NCI-H82 (cell line): Measurements from ENCODE around the gene SLC12A7.
"Not testable (repeated sequence)": the region's sequence is repeated elsewhere in the genome, so short reads cannot be mapped to it uniquely, and the experiment has no call there.

ENCODE experiments used
- DNase-seq: peaks from one replicate; lab custom pipeline; 2025; lab: John Stamatoyannopoulos, UW

Gene SLC12A7

DNA sequence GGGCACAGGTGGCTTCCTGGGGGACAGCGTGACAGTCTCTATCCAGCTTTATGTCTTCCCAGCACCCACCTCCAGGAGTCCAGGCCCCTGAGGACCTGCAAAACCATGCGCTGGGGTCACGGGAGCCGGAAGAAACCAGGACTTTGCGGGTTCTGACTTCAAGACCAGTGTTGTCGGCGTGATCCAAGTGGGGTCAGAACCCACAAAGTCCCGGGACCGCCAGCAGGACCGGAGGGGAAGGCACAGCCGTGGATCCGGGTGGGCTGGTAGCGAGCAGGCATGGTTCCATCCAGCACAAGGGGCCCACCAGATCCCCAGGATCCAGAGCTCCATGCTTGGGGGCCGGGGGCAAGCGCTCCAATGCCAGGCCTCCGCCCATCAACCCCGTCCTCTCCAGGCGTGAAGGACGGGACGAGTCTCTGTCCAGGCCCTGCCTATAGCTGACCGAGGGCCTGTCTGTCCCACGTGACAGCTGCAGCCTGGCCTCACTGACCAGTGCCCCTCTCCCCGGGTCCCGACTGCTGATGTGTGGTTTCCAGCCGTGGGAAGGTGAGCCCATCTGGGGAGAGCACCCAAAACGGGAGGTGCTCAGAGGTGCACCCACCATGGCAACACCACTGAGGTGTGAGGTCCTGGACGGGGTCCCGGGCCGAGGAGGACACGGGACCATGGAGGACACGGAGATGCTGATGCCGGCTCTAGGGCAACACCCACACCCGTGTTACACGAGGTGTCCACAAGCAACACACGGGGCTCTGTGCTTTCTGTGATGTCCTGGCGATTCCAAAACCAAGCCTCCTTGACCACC, 48.9 kb downstream of the SLC12A7 start:
- DNase-seq, result no peak

DNA sequence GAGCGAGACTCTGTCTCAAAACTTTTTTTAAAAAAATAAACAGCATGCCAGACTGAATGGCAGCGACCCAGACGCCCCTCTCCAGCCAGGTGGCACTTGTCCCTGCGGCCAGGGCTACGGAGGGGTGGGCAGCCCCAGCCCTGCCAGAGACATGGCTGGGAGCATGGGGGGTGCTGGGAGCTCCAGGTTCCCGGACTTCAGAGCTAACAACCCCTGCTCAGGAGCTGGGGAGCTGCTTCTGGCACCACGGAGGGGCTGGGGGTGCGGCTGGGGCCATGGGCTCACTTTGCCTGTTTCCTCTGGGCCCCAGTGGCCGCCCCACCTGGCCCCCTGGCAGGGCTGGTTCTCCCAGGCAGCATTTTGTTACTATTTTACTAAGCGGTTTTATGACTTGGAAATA, 49.9 kb downstream of the SLC12A7 start:
- no peak for DNase-seq

DNA sequence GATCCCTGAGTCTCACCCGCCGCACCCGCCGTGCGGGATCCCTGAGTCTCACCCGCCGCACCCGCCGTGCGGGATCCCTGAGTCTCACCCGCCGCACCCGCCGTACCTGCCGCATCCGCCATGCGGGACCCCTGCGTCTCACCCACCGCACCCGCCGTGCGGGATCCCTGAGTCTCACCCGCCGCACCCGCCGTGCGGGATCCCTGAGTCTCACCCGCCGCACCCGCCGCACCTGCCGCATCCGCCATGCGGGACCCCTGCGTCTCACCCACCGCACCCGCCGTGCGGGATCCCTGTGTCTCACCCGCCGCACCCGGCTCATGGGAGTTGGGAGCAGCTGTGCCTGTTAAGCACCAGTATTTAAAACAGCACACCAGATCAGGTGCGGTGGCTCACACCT, 50.6 kb downstream of the SLC12A7 start:
- not testable (repeated sequence) for DNase-seq

DNA sequence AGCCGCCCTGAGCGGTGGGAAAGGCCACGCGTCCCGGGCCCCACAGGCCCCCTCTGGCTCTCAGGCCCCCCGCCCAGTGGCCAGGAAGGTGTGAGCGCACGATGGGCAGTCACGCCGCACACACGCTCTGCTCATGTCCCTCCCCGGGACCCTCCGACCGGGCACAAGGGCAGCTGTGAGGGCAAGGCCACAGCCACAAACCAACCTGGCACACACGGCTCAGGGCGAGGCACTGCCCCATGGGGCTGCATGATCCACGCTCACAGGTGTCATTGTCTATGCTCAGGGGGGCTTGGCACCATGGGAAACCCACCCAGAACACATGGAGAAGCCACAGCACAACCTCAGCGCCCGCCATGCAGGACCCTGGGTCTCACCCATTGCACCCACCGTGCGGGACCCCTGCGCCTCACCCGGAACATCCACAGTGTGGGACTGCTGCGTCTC, 51.3 kb downstream of the SLC12A7 start:
- no peak for DNase-seq

DNA sequence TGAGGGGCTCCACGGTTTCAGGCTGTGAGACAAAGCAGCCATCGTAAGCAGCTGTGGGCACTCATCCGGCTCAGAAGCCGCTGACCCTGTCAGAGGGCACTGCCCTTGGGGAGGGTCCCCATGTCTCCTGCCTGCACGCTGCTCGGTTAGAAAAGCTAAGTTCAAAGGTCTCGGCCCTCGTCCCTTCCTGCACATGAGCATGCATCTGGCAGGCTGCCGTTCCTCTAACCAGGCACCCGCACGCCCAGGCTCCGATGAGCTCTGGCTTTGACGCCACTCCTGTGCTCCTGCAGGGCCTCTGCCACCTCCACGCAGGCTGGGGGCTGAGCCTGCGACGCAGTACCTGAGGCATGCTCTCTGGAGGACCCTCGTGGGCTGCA, 52.0 kb downstream of the SLC12A7 start:
- DNase-seq, result no peak

DNA sequence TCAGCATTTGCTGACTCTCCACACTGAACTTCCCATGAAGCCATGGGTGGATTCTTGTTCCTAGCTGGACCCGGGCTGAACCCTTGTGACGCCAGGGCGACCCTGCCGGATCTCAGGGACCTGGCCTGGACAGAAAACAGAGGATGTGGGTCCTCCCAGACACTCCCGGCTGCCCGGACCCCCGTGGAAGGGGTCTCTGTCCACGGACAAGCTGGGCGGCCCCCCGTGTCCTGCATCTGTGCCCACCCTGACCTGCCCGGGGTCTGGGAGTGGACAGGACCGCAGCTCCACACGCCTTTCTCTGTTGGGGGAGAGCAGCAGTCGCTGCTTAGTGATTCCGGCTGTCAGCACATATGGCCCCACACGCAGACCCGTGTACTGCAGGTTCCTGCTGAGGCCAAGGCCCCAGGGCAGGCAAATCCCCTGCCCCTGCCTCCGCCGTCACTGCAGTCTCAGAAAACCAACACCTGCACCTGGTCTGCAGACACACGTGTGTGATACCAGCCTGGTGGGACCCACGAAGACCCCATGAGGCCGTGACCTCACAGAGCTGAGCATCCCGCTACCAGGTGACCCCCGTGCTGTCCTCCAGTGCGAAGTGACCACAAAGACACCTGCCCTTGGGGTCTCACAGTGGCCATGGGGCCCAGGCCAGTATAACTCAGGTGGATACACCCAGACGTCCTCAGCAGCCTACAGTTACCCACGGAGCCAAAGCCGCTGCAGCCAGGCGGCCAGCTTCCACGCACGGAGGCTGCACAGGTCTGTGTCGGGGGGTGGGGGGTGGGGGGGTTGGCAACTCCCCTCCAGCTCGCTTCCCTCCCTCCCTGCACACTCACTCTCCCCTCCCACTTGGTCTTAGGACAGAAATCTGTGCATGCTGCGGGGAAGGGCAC, 52.6 kb downstream of the SLC12A7 start:
- DNase-seq, result no peak

DNA sequence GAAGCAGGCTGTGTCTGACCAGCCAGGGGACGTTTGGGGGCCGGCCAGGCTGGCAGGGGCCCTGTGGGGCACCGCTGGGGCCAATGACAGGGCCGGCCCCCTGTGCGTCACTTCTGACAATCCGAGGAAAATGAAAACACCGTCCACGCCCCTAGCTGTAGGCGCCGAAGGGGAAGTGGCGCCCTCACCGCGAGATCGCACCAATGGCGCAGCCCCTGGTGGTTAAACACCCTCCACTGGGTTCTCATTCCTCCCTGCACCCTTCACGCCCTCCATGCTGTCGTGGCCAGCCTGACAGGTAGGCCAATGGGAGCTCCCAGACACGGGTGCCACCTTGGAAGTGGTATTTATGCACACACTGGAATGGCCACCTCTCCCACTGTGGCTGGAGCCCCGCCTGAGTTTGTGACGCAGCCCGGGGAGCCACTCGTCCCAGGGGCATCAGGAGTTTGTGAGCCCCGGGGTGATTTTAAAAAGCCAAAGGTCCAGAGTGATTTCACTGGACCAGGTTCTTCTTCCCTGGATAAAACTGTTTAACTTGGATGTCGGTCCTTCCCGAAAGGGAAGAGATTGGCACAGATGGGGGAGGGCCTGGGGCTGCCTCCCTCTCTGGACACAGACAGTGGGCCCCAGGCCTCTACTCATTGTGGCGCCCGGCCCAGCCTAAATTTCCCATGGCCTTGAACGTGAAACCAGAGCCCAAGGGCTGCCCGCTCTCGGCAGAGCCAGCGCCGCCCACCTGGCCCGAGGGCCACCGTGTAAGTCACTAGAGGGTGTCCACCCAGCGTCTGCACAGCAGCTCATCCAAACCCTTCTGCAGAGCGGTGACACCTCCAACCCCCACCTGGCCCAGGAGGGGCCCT, 53.5 kb downstream of the SLC12A7 start:
- no peak for DNase-seq

DNA sequence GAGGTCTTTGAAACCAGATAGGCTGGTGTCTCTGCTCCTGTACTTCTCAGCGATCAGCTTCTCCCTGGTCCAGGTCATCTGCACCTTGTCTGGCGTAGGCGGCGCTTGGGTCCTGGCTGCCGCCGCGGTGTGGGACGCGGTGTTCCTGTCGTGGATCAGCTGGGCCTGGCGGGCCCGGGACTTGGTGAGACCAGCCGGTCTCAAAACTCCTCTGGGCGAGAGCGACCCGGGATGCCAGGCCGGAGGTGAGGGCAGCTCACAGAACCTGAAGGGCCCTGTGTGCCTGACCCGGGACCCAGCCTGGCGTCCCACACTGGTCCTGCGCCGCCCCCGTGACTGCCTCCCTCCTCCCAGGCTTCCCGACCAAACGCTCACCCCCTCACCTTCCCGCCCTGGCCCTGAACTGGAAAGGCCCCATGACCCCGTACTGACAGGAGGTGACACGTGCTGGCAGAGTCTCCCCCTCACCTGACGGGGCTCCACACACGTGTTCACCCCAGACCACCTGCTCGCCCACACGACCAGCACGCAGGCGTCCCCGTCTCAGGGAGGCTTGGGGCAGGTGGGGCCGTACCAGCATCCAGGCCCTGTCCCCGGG, 54.3 kb downstream of the SLC12A7 start:
- DNase-seq, result no peak

DNA sequence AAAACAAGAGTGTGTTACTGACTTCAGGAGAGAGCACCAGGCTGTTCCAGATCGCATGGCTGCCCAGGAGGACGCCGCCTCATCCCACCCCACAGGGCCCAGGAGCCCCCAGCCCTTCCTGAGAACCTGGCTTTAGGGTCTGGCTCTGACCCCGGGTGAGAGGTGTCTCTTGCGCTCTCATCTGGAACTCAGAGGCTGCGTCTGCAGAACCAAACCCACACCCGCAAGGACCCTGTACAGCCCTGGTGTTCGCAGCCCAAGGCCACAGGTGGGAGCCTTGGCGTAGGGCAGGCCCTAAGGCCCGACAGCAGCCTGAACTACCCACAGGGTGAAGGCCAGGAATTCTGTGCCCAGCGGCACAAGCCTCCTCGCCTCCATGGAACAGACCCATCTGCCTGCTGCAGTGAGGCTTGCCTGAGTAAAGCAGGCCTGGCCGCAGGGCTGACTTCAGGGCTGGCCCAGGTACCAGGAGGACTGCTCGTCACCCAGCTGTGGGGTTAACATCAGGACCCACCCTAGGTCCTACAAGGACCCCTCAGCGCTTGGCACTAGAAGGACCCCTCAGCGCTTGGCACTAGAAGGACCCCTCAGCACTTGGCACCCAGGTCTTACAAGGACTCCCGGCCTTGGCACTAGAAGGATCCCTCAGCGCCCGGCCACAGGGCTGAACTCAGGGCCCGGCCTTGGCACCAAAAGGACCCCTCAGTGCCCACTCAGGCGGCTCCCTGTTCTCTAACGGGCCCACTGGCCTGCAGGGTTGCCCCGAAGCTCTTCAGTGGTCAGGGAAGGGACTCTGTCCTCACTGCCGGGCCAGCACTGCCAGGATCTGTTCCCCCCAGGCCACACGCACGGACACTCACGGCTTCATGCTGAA, 55.0 kb downstream of the SLC12A7 start:
- no peak for DNase-seq

DNA sequence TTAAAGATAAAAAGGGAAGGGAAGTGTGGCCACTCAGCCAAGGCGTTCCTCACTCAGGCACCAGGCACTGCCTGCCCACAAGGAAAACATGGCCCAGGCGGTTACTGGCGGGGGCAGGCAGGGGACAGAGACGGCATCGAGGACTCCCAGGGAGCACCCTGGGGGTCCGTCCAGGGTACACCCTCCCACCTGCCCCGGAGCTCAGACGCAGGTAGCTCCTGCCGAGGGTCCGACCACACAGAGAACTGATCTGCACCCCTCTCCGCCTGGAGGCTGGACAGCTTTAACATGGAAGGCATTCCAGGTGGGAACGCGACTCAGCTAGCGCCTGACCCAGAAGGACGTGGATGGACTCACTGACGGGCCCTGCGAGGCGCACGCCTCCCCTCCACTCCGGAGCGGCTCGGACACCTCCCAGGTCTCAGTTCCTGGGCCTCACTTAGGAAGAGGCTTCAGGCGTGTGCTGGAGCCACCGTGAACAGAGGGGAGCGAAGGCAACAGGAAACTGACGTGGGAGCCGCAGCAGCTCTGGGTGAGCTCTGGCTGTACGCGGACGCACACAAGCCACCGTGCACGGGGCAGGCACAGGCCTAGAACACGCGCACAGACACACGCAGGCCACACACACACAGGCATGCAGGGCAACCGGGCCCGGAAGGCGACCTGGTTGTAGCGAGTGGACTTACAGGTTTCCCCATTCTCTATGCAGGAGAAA, 55.8 kb downstream of the SLC12A7 start:
- DNase-seq, result no peak

DNA sequence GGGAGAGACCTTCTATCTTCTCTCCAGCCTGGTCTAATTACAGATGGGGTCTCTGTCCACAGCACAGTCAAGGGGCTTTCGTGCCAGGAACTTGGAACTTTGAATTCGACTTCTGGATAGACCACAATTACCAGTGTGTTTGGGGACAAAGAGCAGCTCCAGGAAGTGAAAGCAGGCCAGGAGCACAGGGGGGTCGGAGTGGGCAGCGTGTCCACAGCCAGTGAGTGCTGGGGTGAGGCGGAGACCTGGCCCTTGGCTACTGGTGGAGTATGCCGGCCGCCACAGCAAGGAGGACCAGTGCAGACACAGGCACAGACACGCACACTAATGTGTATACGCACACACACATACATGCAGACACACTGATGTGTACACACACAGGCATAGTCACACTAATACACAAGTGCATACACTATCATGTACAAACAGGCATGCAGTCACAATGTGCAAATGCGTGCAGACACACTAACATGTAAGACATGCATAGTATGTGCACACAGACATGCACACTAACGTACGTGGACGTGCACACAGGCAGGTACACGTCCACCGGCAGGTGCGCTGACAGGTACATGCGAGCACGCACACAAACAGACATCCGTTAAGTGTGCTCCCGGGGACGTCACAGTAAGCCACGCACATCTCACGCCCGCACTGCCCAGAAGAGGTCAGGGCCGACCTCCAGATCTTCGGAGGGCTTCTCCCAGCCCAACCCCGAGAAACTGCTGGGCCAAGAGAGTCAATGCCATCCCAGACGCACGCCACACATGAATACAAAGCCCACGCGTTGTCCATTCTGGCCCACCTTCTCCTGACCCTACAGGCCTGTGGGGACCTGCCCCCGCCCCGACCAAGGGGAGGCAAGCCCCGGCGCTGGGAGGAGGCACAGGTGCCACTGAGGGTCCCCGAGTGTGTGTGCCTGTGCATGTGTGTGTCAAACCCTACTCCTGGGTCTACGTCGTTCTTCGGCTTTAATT, 56.8 kb downstream of the SLC12A7 start:
- DNase-seq, result no peak

DNA sequence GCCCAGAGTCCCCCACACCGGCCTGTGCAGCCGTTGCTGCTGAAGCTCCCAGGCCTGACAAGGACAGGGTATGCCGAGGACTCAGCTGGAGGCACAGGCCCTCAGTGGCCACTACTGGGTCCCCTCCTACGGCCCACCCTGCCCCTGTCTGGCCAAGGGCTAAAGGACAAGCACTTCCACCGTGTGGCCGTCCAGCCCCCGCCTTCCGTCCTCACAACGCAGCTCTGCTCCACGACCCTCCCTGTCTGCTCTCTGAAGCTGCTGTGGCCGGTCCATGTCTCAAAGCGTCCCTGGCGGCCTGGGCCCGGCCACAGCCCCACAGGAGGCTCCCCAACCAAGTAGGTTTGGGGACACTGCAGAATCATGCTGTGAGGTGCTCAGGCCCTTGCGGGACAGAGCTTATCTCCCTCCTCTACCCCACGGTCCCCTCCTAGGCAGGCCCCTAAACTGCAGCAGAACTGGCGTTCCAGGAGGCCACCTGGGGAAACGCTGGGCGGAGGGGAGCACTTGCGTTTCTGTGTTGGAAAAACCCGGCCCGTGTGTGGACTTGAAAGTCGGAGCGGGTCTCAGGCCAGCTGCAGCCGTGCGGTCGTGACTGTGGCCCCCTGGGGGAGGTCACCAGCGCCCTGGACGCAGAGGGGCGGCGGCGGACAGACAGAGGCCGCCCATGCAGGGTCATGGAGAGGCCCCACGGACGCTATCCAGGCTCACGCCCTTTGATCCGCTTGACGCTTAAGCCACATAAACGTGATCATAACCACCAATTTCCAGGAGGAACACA, 57.7 kb downstream of the SLC12A7 start:
- no peak for DNase-seq

DNA sequence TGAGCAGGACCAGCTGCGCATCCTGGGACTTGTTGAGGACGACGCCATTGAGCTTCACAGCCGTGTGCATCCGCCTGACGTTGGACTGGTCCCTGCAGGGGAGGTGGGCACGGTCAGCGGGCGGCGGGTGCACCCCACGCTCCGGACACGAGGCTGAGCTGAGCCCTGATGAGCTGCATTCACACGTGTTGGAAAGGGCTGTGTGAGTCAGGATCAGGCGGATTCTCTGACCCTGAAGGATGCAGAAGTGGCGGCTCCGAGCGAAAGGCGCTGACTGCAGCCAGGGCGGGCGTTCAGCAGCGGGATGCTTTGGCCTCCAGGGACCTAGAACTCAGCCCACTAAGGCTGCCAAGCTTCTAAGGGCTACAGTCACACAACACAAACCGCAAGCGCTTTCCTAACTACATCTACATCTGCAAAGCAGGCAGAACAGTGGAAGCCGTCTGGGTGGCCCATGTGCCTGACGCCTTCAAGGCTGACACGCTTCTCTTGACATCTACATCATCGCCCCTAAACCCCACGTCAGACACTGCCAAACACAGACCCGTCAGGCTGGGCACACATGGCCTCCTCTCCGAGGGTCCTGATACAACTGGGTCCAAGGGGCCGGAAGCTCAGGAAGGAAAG, 58.4 kb downstream of the SLC12A7 start:
- DNase-seq, result no peak

DNA sequence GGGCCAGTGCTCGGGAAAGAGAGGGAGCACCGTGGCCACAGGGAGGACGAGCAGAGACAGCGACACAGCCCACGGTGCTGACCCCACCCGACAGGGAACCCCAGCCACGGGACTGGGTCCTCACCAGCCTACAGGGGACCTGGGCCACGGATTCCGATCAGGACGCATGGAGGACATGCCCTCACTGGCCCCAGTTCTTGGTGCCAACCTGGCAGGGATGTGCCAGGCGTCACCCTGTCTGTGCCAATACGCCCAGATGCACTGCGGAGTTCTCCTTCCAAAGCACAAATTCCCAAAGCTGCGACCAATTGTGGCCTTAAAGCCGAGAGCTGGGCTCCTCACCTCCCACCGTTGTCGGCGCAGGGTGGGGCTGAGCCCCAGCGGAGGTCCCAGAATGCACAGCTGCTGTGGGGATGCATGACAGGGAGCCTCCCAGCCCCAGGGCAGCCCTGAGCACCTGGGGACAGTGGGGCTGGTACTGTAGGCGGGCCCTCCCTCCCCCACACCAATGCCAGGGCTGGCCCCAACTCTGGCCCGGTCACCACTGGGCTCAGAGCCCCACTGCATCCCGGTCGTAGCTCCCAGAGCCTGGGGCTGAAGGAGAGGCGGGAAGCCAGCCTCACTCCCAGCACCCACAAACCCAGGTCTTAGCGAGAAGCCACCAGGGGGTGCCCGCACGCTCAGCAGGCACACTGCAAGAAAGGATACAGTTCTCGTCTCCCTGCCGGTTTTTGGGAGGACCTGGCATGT, 59.0 kb downstream of the SLC12A7 start:
- peak; percentile 24 for DNase-seq

DNA sequence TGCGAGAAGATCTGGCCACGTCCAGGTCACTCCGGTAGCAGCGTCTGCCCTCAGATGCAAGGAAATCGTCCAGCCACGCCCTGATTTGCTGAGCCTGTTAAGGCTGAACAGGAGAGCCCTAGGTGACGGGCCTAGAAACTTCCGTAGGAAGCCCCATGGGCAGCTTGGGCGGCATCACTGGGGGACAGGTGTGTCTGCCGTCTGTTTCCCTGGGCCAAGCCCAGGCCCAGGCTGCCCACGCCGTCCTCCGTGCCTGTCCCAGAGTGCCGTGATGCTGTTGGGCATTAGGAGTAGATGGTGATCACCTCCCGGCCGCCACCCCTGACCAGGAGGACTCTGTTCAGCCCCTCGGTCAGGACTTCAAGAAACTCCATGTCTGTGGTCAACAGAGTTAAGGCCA, 59.8 kb downstream of the SLC12A7 start:
- no peak for DNase-seq

DNA sequence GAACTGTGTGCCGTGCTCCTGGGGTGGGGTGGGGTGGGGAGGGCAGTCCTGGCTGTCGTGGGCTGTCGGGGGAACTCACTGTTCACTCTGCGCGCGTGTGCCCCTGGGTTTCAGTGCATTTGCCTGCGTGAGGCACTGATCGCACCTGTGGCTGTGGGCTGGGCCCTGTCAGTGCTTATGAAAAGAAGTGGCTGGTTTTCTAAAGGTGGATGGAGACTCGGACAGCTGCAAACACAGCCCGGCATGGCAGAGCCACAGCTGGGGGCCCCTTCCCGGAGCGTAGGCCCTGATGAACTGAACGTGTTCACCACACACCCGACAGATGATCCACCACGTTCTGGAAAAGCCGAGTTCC, 60.5 kb downstream of the SLC12A7 start:
- DNase-seq, result no peak
